DND-41 (cell line): Measurements from ENCODE around the gene ARHGAP6.

Experiments used
- ATAC-seq: fragments of 200-7000 bp; cut with Tn5 transposase; 3 replicates; pipeline ENCODE4 v1.9.1; 2021; ENCODE audit warnings: low read depth; ENCODE audit not compliant: insufficient read depth
- DNase-seq: peaks from one replicate; pipeline ENCODE4 v3.0.0-alpha.2; 2020
- H2AFZ ChIP-seq: 2 replicates; pipeline ENCODE4 v1.6.0; 2012; ENCODE audit warnings: low read depth, low read length
- H3K27ac ChIP-seq: 2 replicates; pipeline ENCODE4 v1.5.1; 2012; ENCODE audit warnings: low read length, inconsistent platforms
- H3K27me3 ChIP-seq: fragments of 200-600 bp; sonication (generic); 2 replicates; pipeline ENCODE4 v1.6.0; 2012; ENCODE audit warnings: low read length, mild to moderate bottlenecking, inconsistent platforms; ENCODE audit not compliant: insufficient read depth, poor library complexity
- H3K36me3 ChIP-seq: 2 replicates; pipeline ENCODE4 v1.5.1; 2012; ENCODE audit warnings: low read length, inconsistent platforms; ENCODE audit not compliant: insufficient read depth
- H3K4me1 ChIP-seq: 2 replicates; pipeline ENCODE4 v1.5.1; 2012; ENCODE audit warnings: mild to moderate bottlenecking, low read length; ENCODE audit not compliant: insufficient read depth
- H3K4me2 ChIP-seq: 2 replicates; pipeline ENCODE4 v1.6.0; 2012; ENCODE audit warnings: mild to moderate bottlenecking, moderate library complexity, low read length, inconsistent platforms; ENCODE audit not compliant: insufficient read depth
- H3K4me3 ChIP-seq, 2 experiments: fragments of 200-600 bp in 1 of 2; shearing (Covaris generic) in 1 of 2; 2 replicates each; pipeline ENCODE4 v1.5.1; 2012 to 2016; ENCODE audit warnings: inconsistent platforms in 2 of 2, low read length in 2 of 2, mild to moderate bottlenecking in 2 of 2, low read depth in 1 of 2, moderate library complexity in 1 of 2
- H3K79me2 ChIP-seq: 2 replicates; pipeline ENCODE4 v1.6.0; 2012; ENCODE audit warnings: low read length, inconsistent platforms; ENCODE audit not compliant: insufficient read depth
- H3K9ac ChIP-seq: 2 replicates; pipeline ENCODE4 v1.6.0; 2012; ENCODE audit warnings: low read depth, mild to moderate bottlenecking, inconsistent platforms, low read length, moderate library complexity
- H3K9me3 ChIP-seq: 2 replicates; pipeline ENCODE4 v1.5.1; 2012; ENCODE audit warnings: low read length, moderate library complexity, mild to moderate bottlenecking, inconsistent platforms; ENCODE audit not compliant: insufficient read depth, severe bottlenecking
- H4K20me1 ChIP-seq: 2 replicates; pipeline ENCODE4 v1.6.0; 2012; ENCODE audit warnings: low read length; ENCODE audit not compliant: insufficient read depth
- CTCF ChIP-seq: IDR thresholded peaks from 2 replicates; pipeline ENCODE4 v1.5.1; 2012; ENCODE audit warnings: borderline replicate concordance, low read length, moderate library complexity, mild to moderate bottlenecking; ENCODE audit not compliant: poor library complexity, severe bottlenecking; ENCODE audit errors: extremely low read depth
- EZH2 ChIP-seq: IDR thresholded peaks from 3 replicates; pipeline ENCODE4 v1.6.1; 2012; ENCODE audit warnings: borderline replicate concordance, low read depth, mild to moderate bottlenecking, moderate library complexity, low read length, inconsistent platforms; ENCODE audit not compliant: severe bottlenecking

ARHGAP6 gene

GRCh38 chrX:11672213-11672612 lies 6.5 kb upstream of the ARHGAP6 start:
- H3K9me3 ChIP-seq: no peaks in the 10 kb centered on the region
- H3K27me3 ChIP-seq: no peaks in the 10 kb centered on the region
- H3K4me3 ChIP-seq: no peak overlapping the region
- no peak for DNase-seq
- no peak overlapping the region for H3K9ac ChIP-seq
- H4K20me1 ChIP-seq: no peaks in the 10 kb centered on the region
- H3K36me3 ChIP-seq: no peaks in the 10 kb centered on the region
- TF ChIP-seq EZH2 (no peak), CTCF (no peak)
- H3K79me2 ChIP-seq: no peaks in the 10 kb centered on the region
- H3K4me1 ChIP-seq: no peaks in the 10 kb centered on the region
- H3K27ac ChIP-seq: no peak overlapping the region
- no peak for ATAC-seq
- no peak overlapping the region for H3K4me2 ChIP-seq
- H2AFZ ChIP-seq: no peak overlapping the region

GRCh38 chrX:11670316-11670715 lies 4.6 kb upstream of the ARHGAP6 start:
- Histone ChIP-seq H3K36me3 (no peaks in the 10 kb centered on the region), H2AFZ (no peak overlapping the region), H3K27me3 (no peaks in the 10 kb centered on the region), H3K4me2 (no peak overlapping the region), H3K27ac (no peak overlapping the region), H3K79me2 (no peaks in the 10 kb centered on the region), H3K9me3 (no peaks in the 10 kb centered on the region), H3K9ac (no peak overlapping the region), H3K4me1 (no peaks in the 10 kb centered on the region), H3K4me3 (no peak overlapping the region), H4K20me1 (no peaks in the 10 kb centered on the region)
- no peak for TF ChIP-seq EZH2
- TF ChIP-seq CTCF: no peak
- DNase-seq: no peak
- no peak for ATAC-seq

- ATAC-seq (no peak), DNase-seq (no peak)
- H3K27ac ChIP-seq: no peak overlapping the region
- no peaks in the 10 kb centered on the region for H3K79me2 ChIP-seq
- H3K27me3 ChIP-seq: no peaks in the 10 kb centered on the region
- H3K4me2 ChIP-seq: no peak overlapping the region
- H3K4me1 ChIP-seq: no peaks in the 10 kb centered on the region
- TF ChIP-seq EZH2 (no peak), CTCF (no peak)
- no peaks in the 10 kb centered on the region for H4K20me1 ChIP-seq
- no peak overlapping the region for H3K4me3 ChIP-seq
- H2AFZ ChIP-seq: no peak overlapping the region
- no peaks in the 10 kb centered on the region for H3K9me3 ChIP-seq
- H3K9ac ChIP-seq: no peak overlapping the region
- no peaks in the 10 kb centered on the region for H3K36me3 ChIP-seq
Measured at GRCh38 chrX:11666952-11667685, 1.4 kb upstream of the ARHGAP6 start.
